ENCODE data around the gene APOA4. TPM values are rescaled to one million over a fixed set of nuclear protein-coding genes. Genes with fewer than 3 reads are reported as not detected.

The APOA4 gene
- total and polyA plus RNA-seq, 2 of the 13 experiments (the other 11 are each of a cell fraction or from before 2014, with no cell fraction given), result 3.8 to 7.2 TPM

DNA sequence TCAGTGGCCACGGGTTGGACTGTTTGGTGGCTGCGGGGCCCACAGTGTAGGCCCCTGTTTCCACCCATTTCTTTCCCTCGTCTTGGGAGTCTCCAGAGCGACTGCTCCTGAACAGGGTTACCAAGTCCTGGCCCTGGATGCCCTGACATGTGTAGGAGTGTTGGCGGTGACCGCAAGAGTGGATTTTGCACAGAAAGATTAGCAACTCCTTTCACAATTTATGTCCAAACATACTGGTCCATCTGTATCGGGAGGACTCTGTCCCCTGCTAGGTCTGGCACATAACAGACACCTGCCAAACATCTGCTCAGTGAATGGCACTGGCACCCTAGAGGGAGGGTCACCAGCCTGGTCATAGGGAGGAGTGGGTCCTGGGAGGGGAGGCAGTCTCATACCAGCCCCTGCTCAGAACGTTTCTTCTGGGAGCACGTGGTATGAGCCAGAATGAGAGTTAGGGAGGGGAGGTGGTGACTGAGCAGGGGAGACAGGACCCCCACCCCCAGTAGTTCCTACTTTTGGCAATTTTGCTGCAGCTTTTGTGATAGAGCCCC, 17.7 kb upstream of the APOA4 start (continued):
- TF ChIP-seq ZBTB3 (CRISPR knock-in tag; IDR thresholded peaks at IDR 0.05; ENCODE audit: borderline replicate concordance, low read depth) (no peak), POLR2A (IDR thresholded peaks at IDR 0.05; ENCODE audit: insufficient read depth in 1 of 2, low read depth in 2 of 2, low read length in 2 of 2) (peak in 1 of 2 experiments; percentile 57; a peak in 1 of 4 replicates), ZNF772 (CRISPR knock-in tag; IDR thresholded peaks at IDR 0.05) (no peak), KDM6A (CRISPR knock-in tag; IDR thresholded peaks at IDR 0.05; ENCODE audit: low read depth) (0 out of 2 replicates have a peak, but pooled peaks have one; percentile 35), HNRNPL (IDR thresholded peaks at IDR 0.05; ENCODE audit: low read depth, low read length) (0 out of 2 replicates have a peak, but pooled peaks have one; percentile 39), ZNF746 (CRISPR knock-in tag; IDR thresholded peaks at IDR 0.05) (0 out of 2 replicates have a peak, but pooled peaks have one; percentile 36), ZFP62 (CRISPR knock-in tag; IDR thresholded peaks at IDR 0.05) (no peak), GZF1 (CRISPR knock-in tag; IDR thresholded peaks at IDR 0.05) (no peak), ZNF292 (CRISPR knock-in tag; IDR thresholded peaks at IDR 0.05; ENCODE audit: borderline replicate concordance, low read depth) (peak; percentile 55; the same call in 1 of the 2 replicates), MAFF (IDR thresholded peaks at IDR 0.05; ENCODE audit: low read depth, low read length) (no peak), FOXA1 (IDR thresholded peaks at IDR 0.05) (no peak), FOXA1 (CRISPR knock-in tag; IDR thresholded peaks at IDR 0.05) (0 out of 2 replicates have a peak, but pooled peaks have one; percentile 7), DMAP1 (CRISPR knock-in tag; IDR thresholded peaks at IDR 0.05) (peak; percentile 49; the same call in 1 of the 2 replicates), ZNF562 (CRISPR knock-in tag; IDR thresholded peaks at IDR 0.05; ENCODE audit: borderline replicate concordance) (no peak), NFATC3 (CRISPR knock-in tag; IDR thresholded peaks at IDR 0.05) (no peak), ASH2L (IDR thresholded peaks at IDR 0.05; ENCODE audit: insufficient read length, low read depth, low read length) (peak; percentile 47), RFX3 (CRISPR knock-in tag; IDR thresholded peaks at IDR 0.05) (no peak), RFXAP (CRISPR knock-in tag; IDR thresholded peaks at IDR 0.05; ENCODE audit: borderline replicate concordance) (0 out of 2 replicates have a peak, but pooled peaks have one; percentile 47), ARNTL (CRISPR knock-in tag; IDR thresholded peaks at IDR 0.05) (no peak)
- TF ChIP-seq, protein P1, sequence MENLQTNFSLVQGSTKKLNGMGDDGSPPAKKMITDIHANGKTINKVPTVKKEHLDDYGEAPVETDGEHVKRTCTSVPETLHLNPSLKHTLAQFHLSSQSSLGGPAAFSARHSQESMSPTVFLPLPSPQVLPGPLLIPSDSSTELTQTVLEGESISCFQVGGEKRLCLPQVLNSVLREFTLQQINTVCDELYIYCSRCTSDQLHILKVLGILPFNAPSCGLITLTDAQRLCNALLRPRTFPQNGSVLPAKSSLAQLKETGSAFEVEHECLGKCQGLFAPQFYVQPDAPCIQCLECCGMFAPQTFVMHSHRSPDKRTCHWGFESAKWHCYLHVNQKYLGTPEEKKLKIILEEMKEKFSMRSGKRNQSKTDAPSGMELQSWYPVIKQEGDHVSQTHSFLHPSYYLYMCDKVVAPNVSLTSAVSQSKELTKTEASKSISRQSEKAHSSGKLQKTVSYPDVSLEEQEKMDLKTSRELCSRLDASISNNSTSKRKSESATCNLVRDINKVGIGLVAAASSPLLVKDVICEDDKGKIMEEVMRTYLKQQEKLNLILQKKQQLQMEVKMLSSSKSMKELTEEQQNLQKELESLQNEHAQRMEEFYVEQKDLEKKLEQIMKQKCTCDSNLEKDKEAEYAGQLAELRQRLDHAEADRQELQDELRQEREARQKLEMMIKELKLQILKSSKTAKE (CRISPR knock-in tag; IDR thresholded peaks at IDR 0.05; ENCODE audit: borderline replicate concordance), result no peak
- TF ChIP-seq, protein P2, sequence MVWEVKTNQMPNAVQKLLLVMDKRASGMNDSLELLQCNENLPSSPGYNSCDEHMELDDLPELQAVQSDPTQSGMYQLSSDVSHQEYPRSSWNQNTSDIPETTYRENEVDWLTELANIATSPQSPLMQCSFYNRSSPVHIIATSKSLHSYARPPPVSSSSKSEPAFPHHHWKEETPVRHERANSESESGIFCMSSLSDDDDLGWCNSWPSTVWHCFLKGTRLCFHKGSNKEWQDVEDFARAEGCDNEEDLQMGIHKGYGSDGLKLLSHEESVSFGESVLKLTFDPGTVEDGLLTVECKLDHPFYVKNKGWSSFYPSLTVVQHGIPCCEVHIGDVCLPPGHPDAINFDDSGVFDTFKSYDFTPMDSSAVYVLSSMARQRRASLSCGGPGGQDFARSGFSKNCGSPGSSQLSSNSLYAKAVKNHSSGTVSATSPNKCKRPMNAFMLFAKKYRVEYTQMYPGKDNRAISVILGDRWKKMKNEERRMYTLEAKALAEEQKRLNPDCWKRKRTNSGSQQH (CRISPR knock-in tag; IDR thresholded peaks at IDR 0.05; ENCODE audit: low read depth), result 0 out of 2 replicates have a peak, but pooled peaks have one; percentile 44
- TF ChIP-seq, protein P3, sequence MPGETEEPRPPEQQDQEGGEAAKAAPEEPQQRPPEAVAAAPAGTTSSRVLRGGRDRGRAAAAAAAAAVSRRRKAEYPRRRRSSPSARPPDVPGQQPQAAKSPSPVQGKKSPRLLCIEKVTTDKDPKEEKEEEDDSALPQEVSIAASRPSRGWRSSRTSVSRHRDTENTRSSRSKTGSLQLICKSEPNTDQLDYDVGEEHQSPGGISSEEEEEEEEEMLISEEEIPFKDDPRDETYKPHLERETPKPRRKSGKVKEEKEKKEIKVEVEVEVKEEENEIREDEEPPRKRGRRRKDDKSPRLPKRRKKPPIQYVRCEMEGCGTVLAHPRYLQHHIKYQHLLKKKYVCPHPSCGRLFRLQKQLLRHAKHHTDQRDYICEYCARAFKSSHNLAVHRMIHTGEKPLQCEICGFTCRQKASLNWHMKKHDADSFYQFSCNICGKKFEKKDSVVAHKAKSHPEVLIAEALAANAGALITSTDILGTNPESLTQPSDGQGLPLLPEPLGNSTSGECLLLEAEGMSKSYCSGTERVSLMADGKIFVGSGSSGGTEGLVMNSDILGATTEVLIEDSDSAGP (CRISPR knock-in tag; IDR thresholded peaks at IDR 0.05; ENCODE audit: borderline replicate concordance), result peak; percentile 66; the same call in 1 of the 2 replicates
- TF ChIP-seq, protein P4, sequence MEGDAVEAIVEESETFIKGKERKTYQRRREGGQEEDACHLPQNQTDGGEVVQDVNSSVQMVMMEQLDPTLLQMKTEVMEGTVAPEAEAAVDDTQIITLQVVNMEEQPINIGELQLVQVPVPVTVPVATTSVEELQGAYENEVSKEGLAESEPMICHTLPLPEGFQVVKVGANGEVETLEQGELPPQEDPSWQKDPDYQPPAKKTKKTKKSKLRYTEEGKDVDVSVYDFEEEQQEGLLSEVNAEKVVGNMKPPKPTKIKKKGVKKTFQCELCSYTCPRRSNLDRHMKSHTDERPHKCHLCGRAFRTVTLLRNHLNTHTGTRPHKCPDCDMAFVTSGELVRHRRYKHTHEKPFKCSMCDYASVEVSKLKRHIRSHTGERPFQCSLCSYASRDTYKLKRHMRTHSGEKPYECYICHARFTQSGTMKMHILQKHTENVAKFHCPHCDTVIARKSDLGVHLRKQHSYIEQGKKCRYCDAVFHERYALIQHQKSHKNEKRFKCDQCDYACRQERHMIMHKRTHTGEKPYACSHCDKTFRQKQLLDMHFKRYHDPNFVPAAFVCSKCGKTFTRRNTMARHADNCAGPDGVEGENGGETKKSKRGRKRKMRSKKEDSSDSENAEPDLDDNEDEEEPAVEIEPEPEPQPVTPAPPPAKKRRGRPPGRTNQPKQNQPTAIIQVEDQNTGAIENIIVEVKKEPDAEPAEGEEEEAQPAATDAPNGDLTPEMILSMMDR (CRISPR knock-in tag; IDR thresholded peaks at IDR 0.05), result no peak

Data from HepG2 (cell line).